Measurements from ENCODE around the gene DEPP1. TPM values are rescaled to one million over a fixed set of nuclear protein-coding genes. Genes with fewer than 3 reads are reported as not detected.

The DEPP1 gene
- total RNA-seq, 1 donor from 2014 or later = 29.6 TPM

DNA sequence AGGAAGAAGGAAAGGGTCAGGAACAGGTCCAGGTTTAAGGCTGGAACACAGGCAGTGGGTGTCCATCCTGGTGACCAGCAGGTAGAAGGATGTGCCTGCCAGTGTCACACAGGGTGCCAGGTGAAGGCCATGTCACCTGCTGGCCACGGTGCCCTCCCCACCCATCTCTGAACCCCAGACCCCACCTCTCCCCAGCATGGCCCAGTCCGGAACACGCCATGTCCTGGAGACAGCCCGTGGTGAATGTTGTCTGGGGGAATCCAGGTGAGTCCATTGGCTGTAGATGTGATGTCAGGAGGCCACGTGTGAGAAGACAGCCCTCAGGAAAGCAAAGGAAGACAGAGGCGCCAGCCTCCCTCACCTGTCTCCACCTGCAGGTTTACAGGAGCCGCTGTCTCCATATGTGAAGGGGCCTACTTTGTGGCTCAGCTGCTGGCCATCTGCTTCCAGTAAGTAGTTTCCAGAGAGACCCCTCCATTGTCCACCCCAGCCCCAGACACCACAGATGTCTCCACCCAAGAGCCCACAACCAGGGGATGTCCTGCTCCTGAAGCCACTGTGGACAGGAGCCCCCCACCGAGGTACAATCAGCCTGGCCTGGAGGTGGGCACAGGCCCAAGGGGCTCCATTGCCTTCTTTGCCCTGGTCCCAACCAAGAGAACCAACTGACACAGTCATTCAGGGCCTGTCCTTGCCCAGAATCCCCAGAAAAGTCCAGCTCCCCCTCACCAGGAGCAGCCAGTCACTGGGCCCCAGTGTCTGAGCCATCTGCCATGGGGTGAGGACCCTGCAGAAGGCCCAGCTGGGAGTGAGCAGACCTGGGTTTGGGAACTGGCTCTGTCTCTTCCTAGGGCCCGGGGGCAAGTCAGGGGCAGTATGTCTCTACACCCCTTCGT is 46.7 kb downstream of the DEPP1 start:
- no peak for DNase-seq

- DNase-seq = no peak
These were observed 47.5 kb downstream of the DEPP1 start for GRCh38 chr10:44930904-44931620.

- no peak for DNase-seq
These were observed 49.0 kb downstream of the DEPP1 start for GRCh38 chr10:44929356-44930255.

DNA sequence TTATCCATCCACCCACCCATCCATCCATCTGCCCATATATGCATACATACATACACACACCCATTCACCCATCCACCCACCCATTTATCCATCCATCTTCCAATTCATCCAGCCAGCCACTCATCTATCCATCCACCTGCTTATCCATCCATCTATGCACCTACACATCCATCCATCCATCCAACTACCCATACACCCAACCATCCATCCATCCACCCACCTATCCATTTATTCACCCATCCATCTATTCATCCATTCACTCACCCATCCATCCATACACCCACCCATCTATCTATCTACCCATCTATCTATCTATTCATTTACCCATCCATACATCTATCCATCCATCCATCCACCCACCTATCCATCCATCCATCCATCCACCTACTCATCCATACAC is 50.1 kb downstream of the DEPP1 start:
- DNase-seq = no peak

- no peak for DNase-seq
These were observed 51.3 kb downstream of the DEPP1 start for GRCh38 chr10:44927352-44927751.

DNA sequence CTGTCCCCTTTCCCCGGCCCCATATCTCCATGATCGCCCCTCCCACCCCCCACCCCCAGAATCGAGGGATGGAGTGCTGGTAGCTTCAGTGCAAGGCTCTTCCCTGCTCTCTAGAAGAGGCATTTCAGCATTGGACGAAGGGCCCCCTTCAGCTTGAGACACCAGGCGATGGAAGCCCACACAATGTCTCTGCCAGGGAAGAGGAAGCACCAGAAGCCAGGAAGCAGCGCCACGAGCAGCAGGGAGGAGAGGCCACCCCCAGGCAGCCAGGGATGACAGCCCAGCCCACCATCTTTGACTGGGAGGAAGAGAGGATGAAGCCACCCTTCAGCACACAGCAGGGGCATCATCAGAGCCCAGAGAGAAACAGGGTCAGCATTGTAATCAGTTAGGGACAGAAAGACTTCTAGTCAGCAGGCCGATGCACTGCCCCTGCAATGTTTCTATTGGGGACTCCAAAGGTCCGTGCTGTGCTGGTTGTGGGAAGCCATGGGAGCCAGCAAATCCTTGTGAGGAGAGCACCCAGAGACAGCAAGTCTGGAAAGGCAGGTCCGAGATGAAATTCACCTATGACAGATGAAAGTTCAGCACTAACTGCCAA is 51.8 kb downstream of the DEPP1 start:
- no peak for DNase-seq

Other genes with a start within 250 kb of the DEPP1 start
- gene TMEM72, start 67.5 kb downstream of the DEPP1 start, total RNA-seq = 0.10 TPM
- 9.5 TPM for gene RASSF4, start 19.0 kb downstream of the DEPP1 start, total RNA-seq
- gene ZNF22, start 22.1 kb upstream of the DEPP1 start, total RNA-seq = 31.3 TPM